Tibial nerve (tissue), 4 donors: ENCODE measurements around the gene HYOU1. TPM values are rescaled to one million over a fixed set of nuclear protein-coding genes. Genes with fewer than 3 reads are reported as not detected.

ENCODE experiments used
- DNase-seq, 2 donors: peaks; one replicate each; pipeline ENCODE4 v3.0.0-alpha.2; 2019; ENCODE audit warnings: low spot score in 2 of 2
- H3K27ac ChIP-seq, 4 donors: fragments of 200-600 bp; sonication (generic) in 3 of 4; one replicate each; pipeline ENCODE4 v1.5.1; 2017 to 2019; ENCODE audit warnings: mild to moderate bottlenecking in 1 of 4
- H3K27me3 ChIP-seq, 2 donors: fragments of 200-600 bp; sonication (generic) in 1 of 2; one replicate each; pipeline versions ENCODE4 v1.5.1 to v1.6.0; 2017 to 2019
- H3K36me3 ChIP-seq, 3 donors: fragments of 200-600 bp; sonication (generic); one replicate each; pipeline ENCODE4 v1.5.1; 2018 to 2019
- H3K4me1 ChIP-seq, 4 donors: fragments of 200-600 bp; sonication (generic) in 3 of 4; one replicate each; pipeline ENCODE4 v1.5.1; 2017 to 2019
- H3K4me3 ChIP-seq, 4 donors: fragments of 200-600 bp; sonication (generic) in 3 of 4; one replicate each; pipeline ENCODE4 v1.5.1; 2017 to 2019; ENCODE audit warnings: mild to moderate bottlenecking in 1 of 4, moderate library complexity in 1 of 4
- H3K9me3 ChIP-seq, 4 donors: fragments of 200-600 bp; sonication (generic) in 3 of 4; one replicate each; pipeline ENCODE4 v1.5.1; 2017 to 2019
- EP300 ChIP-seq, 2 donors: sonication (generic); formaldehyde crosslinking; IDR thresholded peaks; one replicate each; pipeline ENCODE4 v1.6.1; 2017; ENCODE audit warnings: antibody characterized with exemption in 2 of 2, mild to moderate bottlenecking in 1 of 2
- POLR2A ChIP-seq, 2 donors: fragments of 450-650 bp; IDR thresholded peaks; one replicate each; pipeline ENCODE4 v1.6.1; 2017; ENCODE audit warnings: antibody characterized with exemption in 2 of 2, mild to moderate bottlenecking in 2 of 2, moderate library complexity in 2 of 2
- WGBS, 2 donors: methylation state at CpG; one replicate each; pipeline ENCODE4 v1.1.5; 2018; 5-methylcytosine and 5-hydroxymethylcytosine counted together
- total RNA-seq, 4 donors: library from RNA; depleted of rRNA; stranded (reverse); fragments of >200 nt; gene quantifications; one replicate each; pipeline ENCODE4 v1.1.0, GENCODE V29; 2016
- TF ChIP-seq, protein P1 (sequence below), 5 experiments: fragments of 200-600 bp in 3 of 5; fragments of 450-650 bp in 2 of 5; sonication (generic) in 3 of 5; IDR thresholded peaks; one replicate each; pipeline ENCODE4 v1.5.1; 2016 to 2019; ENCODE audit warnings: antibody characterized with exemption in 5 of 5, mild to moderate bottlenecking in 3 of 5, moderate library complexity in 2 of 5

HYOU1 gene
- total RNA-seq, 4 donors from 2014 or later: 78.1 to 102 (median 91.3) TPM

DNA sequence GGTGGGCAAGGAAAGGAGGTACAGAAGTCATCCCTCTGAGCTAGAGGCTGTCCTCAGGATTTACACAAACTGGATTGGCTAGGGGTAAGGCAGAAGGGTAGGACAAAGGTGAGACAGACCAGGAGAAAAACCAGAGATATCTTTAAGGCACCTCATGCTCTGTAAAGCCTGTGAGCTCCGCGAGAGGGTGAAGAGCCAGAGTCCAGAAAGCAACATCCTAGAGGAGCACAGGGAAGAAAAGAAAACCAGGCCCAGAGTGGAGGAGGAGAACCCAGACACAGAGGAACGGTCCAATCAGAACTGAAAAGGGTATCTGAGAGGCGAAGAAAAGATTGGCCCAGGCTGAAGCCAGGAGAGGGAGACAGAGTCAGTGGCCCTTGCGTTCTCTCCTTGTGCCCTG is 31.5 kb downstream of the HYOU1 start:
- Histone ChIP-seq H3K9me3 (no peaks in the 10 kb centered on the region), H3K4me1 (peaks cover 0 to 61% (median 25%) of the 10 kb centered on the region in 4 donors), H3K27ac (peak overlapping the region in 3 of 4 donors; percentile 25 to 44 (median 38)), H3K36me3 (peaks cover 0 to 66% (median 8%) of the 10 kb centered on the region in 3 donors), H3K27me3 (no peaks in the 10 kb centered on the region), H3K4me3 (no peak overlapping the region)
- DNase-seq: no peak
- WGBS, 2 donors: 84 to 85% methylated on average over 5 of the region's 5 CpGs
- TF ChIP-seq POLR2A (IDR thresholded peaks at IDR 0.05) (no peak), EP300 (IDR thresholded peaks at IDR 0.05) (no peak)
- TF ChIP-seq, protein P1, sequence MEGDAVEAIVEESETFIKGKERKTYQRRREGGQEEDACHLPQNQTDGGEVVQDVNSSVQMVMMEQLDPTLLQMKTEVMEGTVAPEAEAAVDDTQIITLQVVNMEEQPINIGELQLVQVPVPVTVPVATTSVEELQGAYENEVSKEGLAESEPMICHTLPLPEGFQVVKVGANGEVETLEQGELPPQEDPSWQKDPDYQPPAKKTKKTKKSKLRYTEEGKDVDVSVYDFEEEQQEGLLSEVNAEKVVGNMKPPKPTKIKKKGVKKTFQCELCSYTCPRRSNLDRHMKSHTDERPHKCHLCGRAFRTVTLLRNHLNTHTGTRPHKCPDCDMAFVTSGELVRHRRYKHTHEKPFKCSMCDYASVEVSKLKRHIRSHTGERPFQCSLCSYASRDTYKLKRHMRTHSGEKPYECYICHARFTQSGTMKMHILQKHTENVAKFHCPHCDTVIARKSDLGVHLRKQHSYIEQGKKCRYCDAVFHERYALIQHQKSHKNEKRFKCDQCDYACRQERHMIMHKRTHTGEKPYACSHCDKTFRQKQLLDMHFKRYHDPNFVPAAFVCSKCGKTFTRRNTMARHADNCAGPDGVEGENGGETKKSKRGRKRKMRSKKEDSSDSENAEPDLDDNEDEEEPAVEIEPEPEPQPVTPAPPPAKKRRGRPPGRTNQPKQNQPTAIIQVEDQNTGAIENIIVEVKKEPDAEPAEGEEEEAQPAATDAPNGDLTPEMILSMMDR (IDR thresholded peaks at IDR 0.05): no peak

DNA sequence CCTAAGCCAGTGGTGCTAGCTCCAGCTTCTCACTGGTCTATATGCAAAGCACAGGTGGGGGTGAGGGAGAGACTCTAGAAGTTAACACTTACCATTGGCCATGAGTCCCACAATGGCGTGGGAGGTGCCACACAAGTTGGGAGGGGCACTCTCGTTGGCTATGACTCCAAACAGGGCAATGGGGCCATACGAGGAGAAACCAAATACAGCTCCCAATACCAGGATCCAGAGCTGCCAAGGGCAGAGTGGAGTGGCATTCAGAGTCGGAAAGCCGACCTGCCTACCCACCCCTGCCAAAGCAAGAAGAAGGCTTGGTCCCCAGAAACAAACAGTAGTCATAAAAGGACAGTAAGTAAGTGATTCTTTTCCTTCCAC is 31.9 kb downstream of the HYOU1 start:
- no peak for DNase-seq
- H3K36me3 ChIP-seq: peaks cover 0 to 66% (median 8%) of the 10 kb centered on the region in 3 donors
- 57 to 76% methylated on average over 5 of the region's 5 CpGs for WGBS, 2 donors
- peaks cover 0 to 64% (median 27%) of the 10 kb centered on the region in 4 donors for H3K4me1 ChIP-seq
- no peak overlapping the region for H3K4me3 ChIP-seq
- TF ChIP-seq, protein P1 (IDR thresholded peaks at IDR 0.05): no peak
- TF ChIP-seq POLR2A (IDR thresholded peaks at IDR 0.05) (no peak), EP300 (IDR thresholded peaks at IDR 0.05) (no peak)
- no peaks in the 10 kb centered on the region for H3K27me3 ChIP-seq
- no peaks in the 10 kb centered on the region for H3K9me3 ChIP-seq
- peak overlapping the region in 3 of 4 donors; percentile 22 to 44 (median 38) for H3K27ac ChIP-seq

DNA sequence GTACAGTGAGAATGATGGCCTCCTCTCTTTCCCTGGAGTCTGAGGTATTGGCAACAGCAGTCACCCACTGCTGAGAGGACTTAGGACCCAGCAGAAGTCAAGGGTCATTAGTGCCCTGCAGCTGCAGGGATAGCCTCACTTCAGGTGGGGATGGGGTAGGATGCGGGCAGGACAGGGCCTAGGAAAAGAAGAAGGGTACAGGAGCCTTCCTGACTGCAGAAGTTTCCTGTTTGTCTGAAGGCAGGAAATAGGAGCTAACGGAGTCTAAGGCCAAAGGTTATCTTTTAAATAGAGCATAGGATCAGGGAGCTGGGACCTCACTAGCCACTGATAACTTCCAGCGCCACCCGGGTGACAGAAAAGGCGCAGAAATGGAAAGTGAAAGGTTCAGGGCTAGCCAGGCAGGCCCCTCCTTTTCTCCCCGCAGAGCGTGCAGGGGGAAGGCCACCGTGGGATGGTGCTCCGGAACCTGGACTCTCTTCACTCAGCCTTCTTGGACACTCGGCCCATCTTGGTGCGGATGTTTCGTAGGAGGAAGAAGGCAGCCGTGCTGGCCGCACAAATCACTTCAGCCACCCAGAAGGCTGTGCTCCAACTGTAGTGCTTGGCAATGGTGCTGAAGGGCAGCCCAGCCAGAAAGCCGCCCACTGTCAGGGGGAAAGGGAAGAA is 32.4 kb downstream of the HYOU1 start:
- H3K27ac ChIP-seq: peak overlapping the region in 3 of 4 donors; percentile 22 to 58 (median 44)
- H3K36me3 ChIP-seq: peaks cover 0 to 66% (median 8%) of the 10 kb centered on the region in 3 donors
- H3K27me3 ChIP-seq: no peaks in the 10 kb centered on the region
- H3K4me3 ChIP-seq: no peak overlapping the region
- no peaks in the 10 kb centered on the region for H3K9me3 ChIP-seq
- DNase-seq: no peak
- no peak for TF ChIP-seq EP300 (IDR thresholded peaks at IDR 0.05)
- TF ChIP-seq, protein P1 (IDR thresholded peaks at IDR 0.05): no peak
- TF ChIP-seq POLR2A (IDR thresholded peaks at IDR 0.05): no peak
- 64 to 67% methylated on average over 13 to 15 of the region's 15 CpGs for WGBS, 2 donors
- H3K4me1 ChIP-seq: peaks cover 0 to 64% (median 26%) of the 10 kb centered on the region in 4 donors

DNA sequence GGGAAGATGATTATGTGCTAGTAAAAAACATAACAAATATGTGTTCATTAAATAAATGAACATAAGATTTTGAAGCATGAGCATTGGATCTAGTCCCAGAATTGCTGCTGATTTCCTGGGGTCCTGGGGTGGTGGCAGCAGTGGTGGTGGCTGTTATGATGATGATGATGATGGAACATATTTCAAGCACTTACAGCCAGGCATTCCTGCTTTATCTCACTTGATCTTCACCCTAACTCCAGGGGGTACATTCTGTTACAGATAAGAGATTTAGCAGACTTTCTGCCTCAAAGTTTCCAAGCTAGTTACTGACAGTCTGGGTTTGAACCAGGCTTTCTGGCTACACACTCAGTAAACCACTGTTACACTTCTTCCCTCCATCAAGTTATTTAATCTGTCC is 33.3 kb downstream of the HYOU1 start:
- H3K36me3 ChIP-seq: peaks cover 0 to 66% (median 8%) of the 10 kb centered on the region in 3 donors
- no peak overlapping the region for H3K4me3 ChIP-seq
- no peaks in the 10 kb centered on the region for H3K27me3 ChIP-seq
- peaks cover 0 to 59% (median 21%) of the 10 kb centered on the region in 4 donors for H3K4me1 ChIP-seq
- H3K27ac ChIP-seq: peak overlapping the region in 1 of 4 donors; percentile 44
- H3K9me3 ChIP-seq: no peaks in the 10 kb centered on the region
- DNase-seq: no peak
- TF ChIP-seq EP300 (IDR thresholded peaks at IDR 0.05): no peak
- TF ChIP-seq, protein P1 (IDR thresholded peaks at IDR 0.05): no peak
- TF ChIP-seq POLR2A (IDR thresholded peaks at IDR 0.05): no peak

DNA sequence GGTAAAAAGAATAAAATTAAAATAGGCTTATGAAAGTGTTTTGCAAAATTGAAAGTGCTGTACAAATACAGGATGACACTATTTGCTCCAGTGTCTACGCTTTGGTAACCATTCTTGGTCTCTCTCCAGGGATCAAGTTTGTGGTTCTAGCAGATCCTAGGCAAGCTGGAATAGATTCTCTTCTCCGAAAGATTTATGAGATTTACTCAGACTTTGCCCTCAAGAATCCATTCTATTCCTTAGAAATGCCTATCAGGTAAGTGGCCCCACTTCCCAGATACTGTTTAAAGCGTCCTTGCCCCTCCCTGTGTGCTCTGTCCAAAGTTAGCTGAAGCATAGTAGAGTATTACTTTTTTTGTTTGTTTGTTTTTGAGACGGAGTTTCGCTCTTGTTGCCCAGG is 35.4 kb downstream of the HYOU1 start:
- Histone ChIP-seq H3K9me3 (no peaks in the 10 kb centered on the region), H3K4me1 (peaks cover 0 to 47% (median 25%) of the 10 kb centered on the region in 4 donors), H3K36me3 (peaks cover 0 to 63% (median 9%) of the 10 kb centered on the region in 3 donors), H3K4me3 (no peak overlapping the region), H3K27ac (no peak overlapping the region), H3K27me3 (no peaks in the 10 kb centered on the region)
- no peak for TF ChIP-seq EP300 (IDR thresholded peaks at IDR 0.05)
- TF ChIP-seq, protein P1 (IDR thresholded peaks at IDR 0.05): no peak
- TF ChIP-seq POLR2A (IDR thresholded peaks at IDR 0.05): no peak
- 85 to 87% methylated on average over 5 of the region's 5 CpGs for WGBS, 2 donors
- DNase-seq: no peak
